ENCODE measurements around the gene RSBN1L.

The RSBN1L gene

DNA sequence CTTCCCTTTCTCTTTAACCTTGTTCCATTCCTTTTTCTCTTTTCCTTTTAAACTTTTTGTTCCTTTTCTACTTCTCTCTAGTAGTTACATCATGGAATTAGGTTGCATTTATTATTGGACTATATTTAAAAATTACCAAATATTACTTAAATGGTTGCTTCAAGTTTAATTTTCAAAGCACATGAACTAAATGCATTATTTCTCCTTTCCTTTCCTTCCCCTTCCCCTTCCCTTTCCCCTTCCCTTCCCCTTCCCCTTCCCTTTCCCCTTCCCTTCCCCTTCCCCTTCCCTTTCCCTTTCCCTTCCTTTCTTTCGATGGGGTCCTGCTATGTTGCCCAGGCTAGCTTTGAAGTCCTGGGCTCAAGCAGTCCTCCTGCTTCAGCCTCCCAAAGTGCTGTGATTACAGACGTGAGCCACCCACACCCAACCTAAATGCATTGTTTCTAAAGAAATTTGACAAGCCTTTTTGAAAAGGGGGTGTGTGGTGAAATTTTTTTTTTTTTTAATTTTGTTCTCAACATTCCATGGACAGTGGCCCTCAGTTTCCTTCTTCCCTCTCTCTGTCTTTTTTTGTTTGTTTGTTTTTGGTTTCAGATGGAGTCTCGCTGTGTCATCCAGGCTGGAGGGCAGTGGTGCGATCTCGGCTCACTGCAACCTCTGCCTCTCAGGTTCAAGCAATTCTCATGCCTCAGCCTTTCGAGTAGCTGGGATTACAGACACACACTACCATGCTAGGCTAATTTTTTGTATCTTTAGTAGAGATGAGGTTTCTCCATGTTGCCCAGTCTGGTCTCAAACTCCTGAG lies 70.7 kb downstream of the RSBN1L start:
- no peaks in the 10 kb centered on the region for H3K4me1 ChIP-seq (ENCODE audit: control insufficient read depth in 2 of 2, insufficient read depth in 1 of 2, low read depth in 1 of 2, low read length in 2 of 2)

DNA sequence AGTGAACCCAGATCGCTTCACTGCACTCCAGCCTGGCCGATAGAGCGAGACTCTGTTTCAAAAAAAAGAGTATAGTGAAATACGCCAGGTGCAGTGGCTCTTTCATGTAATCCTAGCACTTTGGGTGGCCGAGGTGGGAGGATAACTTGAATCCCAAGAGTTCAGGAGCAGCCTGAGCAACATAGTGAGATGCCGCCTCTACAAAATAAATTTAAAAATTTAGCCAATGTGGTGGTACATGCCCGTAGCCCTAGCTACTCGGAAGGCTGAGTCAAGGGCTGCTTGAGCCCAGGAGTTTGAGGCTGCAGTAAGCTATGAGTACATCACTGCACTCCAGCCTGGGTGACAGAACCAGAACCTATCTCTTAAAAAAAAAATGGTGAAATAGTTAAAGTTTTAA lies 74.1 kb downstream of the RSBN1L start:
- H2AFZ ChIP-seq (ENCODE audit: low read length): no peak overlapping the region
- no peak overlapping the region for H4K91ac ChIP-seq (ENCODE audit: low read depth, low read length, poor library complexity)
- H3K4me2 ChIP-seq (ENCODE audit: insufficient read depth, low read length, poor library complexity, severe bottlenecking): no peak overlapping the region
- H3K9me3 ChIP-seq (replicated peaks in 1 of 2; ENCODE audit: control insufficient read depth in 2 of 2, insufficient read depth in 1 of 2, low read depth in 1 of 2, low read length in 2 of 2): no peaks in the 10 kb centered on the region
- H3K14ac ChIP-seq (ENCODE audit: low read length): no peak overlapping the region
- H2BK15ac ChIP-seq (ENCODE audit: low read length): no peak overlapping the region
- no peak overlapping the region for H2AK5ac ChIP-seq (ENCODE audit: low read depth, low read length)
- no CpG with 5 or more reads among the region's 8 CpGs for WGBS, 2 donors (ENCODE audit: extremely low coverage in 2 of 2, insufficient read length in 2 of 2, insufficient replicate concordance in 1 of 2)
- no peak overlapping the region for H4K8ac ChIP-seq (ENCODE audit: low read depth, low read length)
- H3K18ac ChIP-seq (ENCODE audit: low read length): no peak overlapping the region
- H3K9ac ChIP-seq (ENCODE audit: low read depth, low read length, poor library complexity): no peak overlapping the region
- H3K4ac ChIP-seq (ENCODE audit: low read length): no peak overlapping the region
- no peak overlapping the region for H2BK120ac ChIP-seq (ENCODE audit: low read depth, low read length)
- H3K27ac ChIP-seq (replicated peaks; ENCODE audit: low read length): no peak overlapping the region
- no peak overlapping the region for H2BK12ac ChIP-seq (ENCODE audit: low read length)
- no peaks in the 10 kb centered on the region for H3K4me1 ChIP-seq (ENCODE audit: control insufficient read depth in 2 of 2, insufficient read depth in 1 of 2, low read depth in 1 of 2, low read length in 2 of 2)
- no peaks in the 10 kb centered on the region for H3K27me3 ChIP-seq (ENCODE audit: control insufficient read depth in 3 of 3, insufficient read depth in 3 of 3, low read depth in 1 of 3, low read length in 3 of 3)
- no peak overlapping the region for H2BK5ac ChIP-seq (ENCODE audit: low read length)
- peaks cover 1% of the 10 kb centered on the region for H3K79me1 ChIP-seq (ENCODE audit: low read depth, low read length)
- H3K36me3 ChIP-seq (replicated peaks in 1 of 2; ENCODE audit: control insufficient read depth in 2 of 2, insufficient read depth in 2 of 2, low read length in 2 of 2): peaks cover 2 to 81% of the 10 kb centered on the region in 2 donors
- no peak overlapping the region for H3K4me3 ChIP-seq (ENCODE audit: low read length in 2 of 2)
- H3K23ac ChIP-seq (ENCODE audit: low read depth, low read length, poor library complexity): no peak overlapping the region
- no peak for DNase-seq (ENCODE audit: low spot score)

More for the DNA sequence above, 70.7 kb downstream of the RSBN1L start:
- Histone ChIP-seq H3K4ac (ENCODE audit: low read length) (no peak overlapping the region), H2BK15ac (ENCODE audit: low read length) (no peak overlapping the region), H2AFZ (ENCODE audit: low read length) (no peak overlapping the region), H2BK120ac (ENCODE audit: low read depth, low read length) (no peak overlapping the region), H3K4me2 (ENCODE audit: insufficient read depth, low read length, poor library complexity, severe bottlenecking) (no peak overlapping the region), H3K23ac (ENCODE audit: low read depth, low read length, poor library complexity) (no peak overlapping the region), H3K18ac (ENCODE audit: low read length) (no peak overlapping the region), H3K27ac (replicated peaks; ENCODE audit: low read length) (no peak overlapping the region), H2BK5ac (ENCODE audit: low read length) (no peak overlapping the region), H4K91ac (ENCODE audit: low read depth, low read length, poor library complexity) (no peak overlapping the region), H3K14ac (ENCODE audit: low read length) (no peak overlapping the region), H4K8ac (ENCODE audit: low read depth, low read length) (no peak overlapping the region), H2AK5ac (ENCODE audit: low read depth, low read length) (no peak overlapping the region), H3K4me3 (ENCODE audit: low read length in 2 of 2) (no peak overlapping the region), H3K27me3 (ENCODE audit: control insufficient read depth in 3 of 3, insufficient read depth in 3 of 3, low read depth in 1 of 3, low read length in 3 of 3) (no peaks in the 10 kb centered on the region), H3K79me1 (ENCODE audit: low read depth, low read length) (peaks cover 1% of the 10 kb centered on the region), H3K9ac (ENCODE audit: low read depth, low read length, poor library complexity) (no peak overlapping the region), H3K36me3 (replicated peaks in 1 of 2; ENCODE audit: control insufficient read depth in 2 of 2, insufficient read depth in 2 of 2, low read length in 2 of 2) (peaks cover 2 to 50% of the 10 kb centered on the region in 2 donors), H2BK12ac (ENCODE audit: low read length) (no peak overlapping the region), H3K9me3 (replicated peaks in 1 of 2; ENCODE audit: control insufficient read depth in 2 of 2, insufficient read depth in 1 of 2, low read depth in 1 of 2, low read length in 2 of 2) (no peaks in the 10 kb centered on the region)
- no CpG with 5 or more reads among the region's 6 CpGs for WGBS, 2 donors (ENCODE audit: extremely low coverage in 2 of 2, insufficient read length in 2 of 2, insufficient replicate concordance in 1 of 2)
- no peak for DNase-seq (ENCODE audit: low spot score)

DNA sequence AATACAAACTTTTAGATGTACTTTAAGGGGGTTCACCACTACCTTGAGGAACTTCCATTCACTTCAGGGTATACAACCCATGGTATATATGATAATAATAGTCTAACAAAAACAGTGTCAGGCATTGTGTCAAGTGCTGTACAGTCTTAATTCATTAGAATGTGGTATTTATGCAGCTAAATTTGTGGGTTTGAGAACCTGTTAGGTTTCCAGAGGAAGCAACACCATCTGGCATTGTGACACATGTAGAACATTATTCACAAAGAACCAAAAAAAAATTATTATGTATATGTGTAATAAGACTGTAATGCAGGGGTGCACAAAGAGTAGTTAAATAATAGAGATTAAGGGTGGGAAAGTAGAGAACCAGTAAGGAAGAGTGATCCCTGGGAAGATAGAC lies 75.6 kb downstream of the RSBN1L start:
- H3K9ac ChIP-seq (ENCODE audit: low read depth, low read length, poor library complexity): no peak overlapping the region
- no peaks in the 10 kb centered on the region for H3K27me3 ChIP-seq (ENCODE audit: control insufficient read depth in 3 of 3, insufficient read depth in 3 of 3, low read depth in 1 of 3, low read length in 3 of 3)
- no peak overlapping the region for H3K4ac ChIP-seq (ENCODE audit: low read length)
- H2AFZ ChIP-seq (ENCODE audit: low read length): no peak overlapping the region
- no peak overlapping the region for H3K27ac ChIP-seq (replicated peaks; ENCODE audit: low read length)
- H3K4me3 ChIP-seq (ENCODE audit: low read length in 2 of 2): no peak overlapping the region
- no peak overlapping the region for H4K8ac ChIP-seq (ENCODE audit: low read depth, low read length)
- H3K4me1 ChIP-seq (ENCODE audit: control insufficient read depth in 2 of 2, insufficient read depth in 1 of 2, low read depth in 1 of 2, low read length in 2 of 2): no peaks in the 10 kb centered on the region
- H3K79me1 ChIP-seq (ENCODE audit: low read depth, low read length): peaks cover 1% of the 10 kb centered on the region
- peaks cover 0 to 10% of the 10 kb centered on the region in 2 donors for H3K9me3 ChIP-seq (replicated peaks in 1 of 2; ENCODE audit: control insufficient read depth in 2 of 2, insufficient read depth in 1 of 2, low read depth in 1 of 2, low read length in 2 of 2)
- H3K23ac ChIP-seq (ENCODE audit: low read depth, low read length, poor library complexity): no peak overlapping the region
- H3K18ac ChIP-seq (ENCODE audit: low read length): no peak overlapping the region
- H2BK15ac ChIP-seq (ENCODE audit: low read length): no peak overlapping the region
- H3K4me2 ChIP-seq (ENCODE audit: insufficient read depth, low read length, poor library complexity, severe bottlenecking): no peak overlapping the region
- H4K91ac ChIP-seq (ENCODE audit: low read depth, low read length, poor library complexity): no peak overlapping the region
- H2BK120ac ChIP-seq (ENCODE audit: low read depth, low read length): no peak overlapping the region
- no peak overlapping the region for H3K14ac ChIP-seq (ENCODE audit: low read length)
- no peak overlapping the region for H2AK5ac ChIP-seq (ENCODE audit: low read depth, low read length)
- H2BK12ac ChIP-seq (ENCODE audit: low read length): no peak overlapping the region
- no peak for DNase-seq (ENCODE audit: low spot score)
- no peak overlapping the region for H2BK5ac ChIP-seq (ENCODE audit: low read length)
- peaks cover 0 to 83% of the 10 kb centered on the region in 2 donors for H3K36me3 ChIP-seq (replicated peaks in 1 of 2; ENCODE audit: control insufficient read depth in 2 of 2, insufficient read depth in 2 of 2, low read length in 2 of 2)

- peaks cover 3 to 86% of the 10 kb centered on the region in 2 donors for H3K36me3 ChIP-seq (replicated peaks in 1 of 2; ENCODE audit: control insufficient read depth in 2 of 2, insufficient read depth in 2 of 2, low read length in 2 of 2)
- H3K4me1 ChIP-seq (ENCODE audit: control insufficient read depth in 2 of 2, insufficient read depth in 1 of 2, low read depth in 1 of 2, low read length in 2 of 2): peaks cover 0 to 3% of the 10 kb centered on the region in 2 donors
- WGBS, 2 donors (ENCODE audit: extremely low coverage in 2 of 2, insufficient read length in 2 of 2, insufficient replicate concordance in 1 of 2): no CpG with 5 or more reads among the region's 2 CpGs
Observed at GRCh38 chr7:77778535-77778934, 82.3 kb downstream of the RSBN1L start.

More at GRCh38 chr7:77778535-77778934, 82.3 kb downstream of the RSBN1L start:
- DNase-seq (ENCODE audit: low spot score): no peak
- Histone ChIP-seq H2BK15ac (ENCODE audit: low read length) (no peak overlapping the region), H2AK5ac (ENCODE audit: low read depth, low read length) (no peak overlapping the region), H3K4ac (ENCODE audit: low read length) (no peak overlapping the region), H3K18ac (ENCODE audit: low read length) (no peak overlapping the region), H2BK5ac (ENCODE audit: low read length) (no peak overlapping the region), H3K23ac (ENCODE audit: low read depth, low read length, poor library complexity) (no peak overlapping the region), H2AFZ (ENCODE audit: low read length) (no peak overlapping the region), H3K9me3 (replicated peaks in 1 of 2; ENCODE audit: control insufficient read depth in 2 of 2, insufficient read depth in 1 of 2, low read depth in 1 of 2, low read length in 2 of 2) (peaks cover 0 to 10% of the 10 kb centered on the region in 2 donors), H3K27ac (replicated peaks; ENCODE audit: low read length) (no peak overlapping the region), H4K8ac (ENCODE audit: low read depth, low read length) (no peak overlapping the region), H3K9ac (ENCODE audit: low read depth, low read length, poor library complexity) (no peak overlapping the region), H3K79me1 (ENCODE audit: low read depth, low read length) (no peaks in the 10 kb centered on the region), H4K91ac (ENCODE audit: low read depth, low read length, poor library complexity) (no peak overlapping the region), H3K27me3 (ENCODE audit: control insufficient read depth in 3 of 3, insufficient read depth in 3 of 3, low read depth in 1 of 3, low read length in 3 of 3) (no peaks in the 10 kb centered on the region), H2BK120ac (ENCODE audit: low read depth, low read length) (no peak overlapping the region), H3K4me3 (ENCODE audit: low read length in 2 of 2) (no peak overlapping the region), H3K4me2 (ENCODE audit: insufficient read depth, low read length, poor library complexity, severe bottlenecking) (no peak overlapping the region), H3K14ac (ENCODE audit: low read length) (no peak overlapping the region), H2BK12ac (ENCODE audit: low read length) (no peak overlapping the region)

All from neuronal stem cell (in vitro differentiated cells).